ENCODE results near the gene PSMB2. TPM values are rescaled to one million over a fixed set of nuclear protein-coding genes. Genes with fewer than 3 reads are reported as not detected.
A peak's percentile ranks its signal among the peaks of the same experiment; 100 is the strongest.

Gene PSMB2
- polyA plus RNA-seq, 1 donor, result 80.3 TPM

DNA sequence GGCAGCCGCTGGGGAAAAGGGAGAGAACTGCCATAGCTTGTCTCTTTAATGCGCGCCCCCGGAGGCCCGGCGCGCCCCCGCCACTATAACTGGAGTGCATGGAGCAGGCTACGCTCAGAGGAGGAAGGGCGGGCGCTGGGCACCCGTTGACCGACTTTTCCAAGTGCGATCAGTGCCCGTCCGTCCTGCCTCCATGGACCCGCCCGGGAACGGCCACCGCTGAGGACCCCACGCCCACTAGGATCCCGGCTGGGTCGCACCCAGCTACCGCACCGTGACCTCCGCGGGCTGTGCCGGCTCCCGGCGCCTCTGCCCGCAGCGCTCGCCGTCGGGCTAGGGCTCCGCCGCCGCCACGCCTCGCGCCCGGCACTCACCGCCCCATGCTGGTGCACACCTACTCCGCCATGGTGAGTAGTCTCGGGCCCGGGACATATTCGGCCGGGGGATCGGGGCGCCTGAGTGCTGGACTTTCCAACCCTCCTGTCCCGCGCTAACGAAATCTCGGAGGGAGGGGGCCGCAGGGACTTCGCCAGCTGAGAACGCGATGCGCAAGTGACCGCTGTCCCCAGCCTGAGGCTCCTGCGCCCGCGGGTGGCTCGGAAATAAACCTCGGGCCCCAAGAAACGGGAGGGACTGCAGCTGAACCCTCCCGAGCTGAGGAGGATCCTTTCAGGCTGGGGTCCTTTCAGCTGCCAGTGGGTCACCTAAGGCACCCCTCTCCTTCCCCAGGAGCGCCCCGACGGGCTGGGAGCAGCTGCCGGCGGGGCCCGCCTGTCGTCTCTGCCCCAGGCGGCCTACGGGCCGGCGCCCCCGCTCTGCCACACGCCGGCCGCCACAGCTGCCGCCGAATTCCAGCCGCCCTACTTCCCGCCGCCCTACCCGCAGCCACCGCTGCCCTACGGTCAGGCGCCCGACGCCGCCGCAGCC, 67.9 kb downstream of the PSMB2 start, which contains the start of gene TFAP2E:
Gene TFAP2E (plus strand): TSS at position 117 of the 927 bp plus-strand sequence. CDS start 264 bp downstream, at position 381.
- no peak for DNase-seq

- DNase-seq, result no peak
Measured at GRCh38 chr1:35572296-35572695, 69.0 kb downstream of the PSMB2 start.

GRCh38 chr1:35571263-35571662, 70.1 kb downstream of the PSMB2 start:
- no peak for DNase-seq

GRCh38 chr1:35570589-35571137, 70.7 kb downstream of the PSMB2 start:
- no peak for DNase-seq

DNA sequence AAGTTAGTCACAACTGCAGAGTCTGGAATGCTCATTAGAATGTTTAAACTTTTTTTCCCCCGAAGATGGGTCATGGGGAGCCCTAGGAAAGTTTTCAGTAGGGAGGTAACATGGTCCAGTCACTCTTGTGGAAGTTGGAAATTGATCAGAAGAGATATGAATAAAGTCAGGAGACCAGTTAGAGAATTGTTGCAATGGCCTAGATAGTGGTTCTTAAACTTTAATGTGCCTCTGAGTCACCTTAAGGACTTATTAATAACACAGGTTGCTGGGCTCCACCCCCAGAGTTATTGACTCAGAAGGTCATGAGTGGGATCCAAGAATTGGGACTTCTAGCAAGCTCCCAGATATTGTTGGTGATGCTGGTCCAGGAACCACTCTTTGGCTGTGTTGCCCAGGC, 71.4 kb downstream of the PSMB2 start:
- DNase-seq, result no peak

DNA sequence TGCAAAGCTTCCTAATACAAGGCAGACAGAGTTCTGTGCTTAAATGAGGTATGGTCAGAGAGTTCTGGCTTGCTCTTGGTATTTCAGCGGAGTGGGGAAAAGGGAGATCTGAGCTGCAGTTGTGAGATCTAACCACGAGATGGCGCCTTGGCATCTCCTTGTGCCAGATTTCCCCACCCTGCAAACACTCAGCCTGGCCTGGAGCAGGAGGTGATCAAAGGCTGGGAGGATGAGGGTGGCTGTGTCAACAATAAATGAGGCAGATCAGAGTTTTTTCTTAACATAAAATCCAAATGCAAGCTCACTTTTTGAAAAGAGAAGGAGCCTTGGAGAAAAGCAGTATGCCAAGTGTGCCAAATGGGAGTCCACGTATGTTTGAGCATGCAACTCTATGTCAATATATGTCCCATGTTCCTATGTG, 72.3 kb downstream of the PSMB2 start:
- DNase-seq, result peak; percentile 71

DNA sequence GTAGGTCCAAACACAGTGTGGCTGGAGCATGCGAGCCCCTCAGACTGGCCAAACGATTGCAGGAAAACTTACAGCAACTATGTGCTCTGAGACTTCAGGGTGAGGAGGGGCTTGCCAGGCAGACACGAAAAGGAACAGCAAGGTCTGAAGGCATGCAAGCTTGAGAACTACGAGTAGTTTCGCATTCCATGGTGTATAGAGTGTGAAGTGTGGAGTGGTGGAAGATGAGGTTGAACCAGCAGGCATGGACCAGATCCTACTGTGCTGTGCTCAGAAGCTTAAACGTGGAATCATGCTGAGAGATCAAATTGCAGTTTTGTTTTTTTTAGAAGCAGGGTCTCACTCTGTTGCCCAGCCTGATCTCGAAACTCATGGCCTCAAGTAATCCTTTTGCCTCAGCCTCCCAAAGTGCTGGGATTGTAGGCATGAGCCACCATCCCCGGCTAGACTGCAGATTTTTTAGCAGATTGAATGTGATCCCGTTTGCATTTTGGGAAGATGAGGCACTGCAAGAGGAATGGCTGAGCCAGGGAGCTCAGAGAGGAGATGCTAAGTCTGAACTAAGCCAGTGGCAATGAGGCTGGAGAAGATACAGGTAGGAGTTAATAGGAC, 73.3 kb downstream of the PSMB2 start:
- DNase-seq, result no peak

- no peak for DNase-seq
Measured at GRCh38 chr1:35565742-35566133, 75.6 kb downstream of the PSMB2 start.

GRCh38 chr1:35564884-35565741, 76.2 kb downstream of the PSMB2 start:
- no peak for DNase-seq

- peak; percentile 72 for DNase-seq
Measured at GRCh38 chr1:35564037-35564883, 77.1 kb downstream of the PSMB2 start.

GRCh38 chr1:35563166-35563565, 78.2 kb downstream of the PSMB2 start:
- no peak for DNase-seq

DNA sequence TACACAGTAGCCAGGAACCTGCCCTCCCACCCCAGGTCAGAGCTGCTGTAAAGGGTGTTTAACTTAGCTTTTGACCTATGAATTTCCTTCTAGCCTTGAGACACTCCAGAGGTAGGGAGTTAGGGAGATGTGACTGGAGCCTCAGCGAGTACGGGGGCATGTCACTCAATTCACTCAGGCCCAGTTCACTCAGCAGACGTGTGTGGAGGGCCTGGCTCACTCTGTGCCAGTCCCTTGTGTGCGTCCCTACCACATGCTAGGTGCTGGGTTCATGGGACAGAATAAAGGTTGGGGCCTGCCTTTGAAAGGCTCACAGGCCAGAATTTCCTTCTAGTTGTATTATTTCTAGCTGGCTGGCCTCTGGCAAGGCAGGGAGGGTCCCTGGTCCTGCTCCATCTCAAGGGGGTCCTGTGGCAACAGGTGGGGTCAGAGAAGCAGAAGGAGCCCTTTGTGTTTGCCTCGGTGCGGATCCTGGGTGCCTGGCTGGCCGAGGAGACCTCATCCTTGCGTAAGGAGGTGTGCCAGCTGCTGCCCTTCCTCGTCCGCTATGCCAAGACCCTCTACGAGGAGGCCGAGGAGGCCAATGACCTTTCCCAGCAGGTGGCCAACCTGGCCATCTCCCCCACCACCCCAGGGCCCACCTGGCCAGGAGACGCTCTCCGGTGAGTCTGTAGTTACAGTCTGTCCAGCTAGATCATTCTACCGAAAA, 79.2 kb downstream of the PSMB2 start:
- no peak for DNase-seq

DNA sequence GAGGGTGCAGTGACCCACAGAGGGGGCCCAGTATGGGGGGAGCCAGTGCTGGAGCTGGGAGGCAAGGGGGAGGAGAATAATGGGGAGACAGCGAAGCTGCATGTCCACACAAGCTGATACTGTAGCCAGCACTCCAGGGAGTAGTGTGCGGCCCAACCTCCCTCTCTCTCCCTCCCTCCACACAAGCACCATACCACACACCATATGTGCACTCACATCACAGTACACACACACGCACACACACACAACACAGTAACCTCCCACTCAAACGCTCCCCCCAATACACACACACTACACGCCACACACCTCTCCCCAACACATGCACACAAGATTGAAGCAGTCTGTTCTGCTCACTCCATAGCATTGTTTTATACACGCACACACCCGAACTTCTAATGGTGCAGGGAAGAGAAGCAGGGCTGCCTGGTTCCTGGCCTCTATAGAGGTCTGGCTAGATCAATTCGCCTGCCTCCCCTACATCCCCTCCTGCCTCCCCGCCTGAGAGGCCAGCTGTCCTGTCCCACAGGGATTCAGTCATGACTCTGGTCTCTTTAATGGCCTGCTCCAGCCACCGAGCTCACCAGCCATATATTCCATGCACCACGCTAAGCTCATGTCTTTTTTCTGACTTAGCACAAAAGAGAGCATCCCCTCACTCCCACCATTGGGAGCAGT, 79.9 kb downstream of the PSMB2 start:
- DNase-seq, result no peak

- DNase-seq, result no peak
Measured at GRCh38 chr1:35560256-35561225, 80.8 kb downstream of the PSMB2 start.

DNA sequence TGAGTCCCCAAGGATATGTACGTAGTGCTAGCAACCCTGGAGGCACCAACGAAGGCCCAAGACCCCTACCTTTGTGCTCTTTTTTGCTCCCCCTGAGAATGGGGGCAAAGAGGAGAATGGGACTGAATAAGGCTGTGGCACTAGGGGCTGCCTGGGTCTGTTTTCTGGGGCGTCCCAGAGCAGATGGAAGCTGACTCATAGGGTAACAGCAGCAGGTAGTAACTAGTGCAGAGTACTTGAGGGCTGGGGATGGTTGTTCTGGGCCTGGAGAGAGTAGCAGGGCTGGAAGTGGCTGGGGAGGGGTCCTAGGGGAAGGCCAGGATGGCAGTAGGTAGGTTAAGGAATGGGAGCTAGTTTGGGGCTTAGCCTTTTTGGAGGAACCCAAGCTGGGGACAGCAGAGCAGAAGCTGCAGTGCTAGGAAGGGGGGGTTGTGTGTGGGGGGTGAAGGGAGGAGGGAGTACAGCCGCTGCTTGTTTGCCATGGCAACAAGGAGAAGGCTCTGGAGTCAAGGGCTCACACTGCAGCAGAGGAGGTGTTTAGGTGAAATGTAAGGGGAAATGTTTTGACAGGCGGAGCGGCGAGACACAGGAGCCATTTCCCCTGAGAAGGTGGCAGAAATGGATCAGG, 81.9 kb downstream of the PSMB2 start:
- DNase-seq, result no peak

- no peak for DNase-seq
Measured at GRCh38 chr1:35558374-35559316, 82.7 kb downstream of the PSMB2 start.
